HepG2 (cell line): Measurements from ENCODE around the gene SLC2A6. TPM values are rescaled to one million over a fixed set of nuclear protein-coding genes. Genes with fewer than 3 reads are reported as not detected.

Source experiments
- ATAC-seq: fragments of 200-7000 bp; cut with Tn5 transposase; 3 replicates; pipeline ENCODE4 v1.9.1; 2020; ENCODE audit warnings: mild to moderate bottlenecking, moderate library complexity
- BruUV-seq: library from RNA; stranded (reverse); fragments of 400-500 nt; replicated peaks from 2 replicates; lab custom pipeline; 2021; lab: Mats Ljungman, UMichigan
- CTCF ChIA-PET: fragments of 300-600 bp; formaldehyde crosslinking; extraction: SDS; loops from one replicate; lab custom pipeline; 2021; ENCODE audit warnings: low total read pairs, inconsistent platforms, low intra/inter-chr PET ratio; lab: Yijun Ruan, JAX
- POLR2A ChIA-PET: fragments of 350-600 bp; sonication (Branson Sonifier 250); formaldehyde crosslinking; loops from one replicate; lab custom pipeline; 2020; ENCODE audit warnings: antibody characterized with exemption, inconsistent platforms; lab: Yijun Ruan, JAX
- DNase-seq: peaks from one replicate; pipeline ENCODE4 v3.0.0-alpha.2; 2015; ENCODE audit warnings: low spot score
- FAIRE-seq: peaks from 3 replicates; lab custom pipeline; 2011; peaks lifted over from hg19 to GRCh38; lab: Jason Lieb, UNC
- H2AFZ ChIP-seq: one replicate; pipeline ENCODE4 v1.6.1; 2011; ENCODE audit warnings: low read length, inconsistent platforms
- H3K27ac ChIP-seq: fragments of 300-600 bp; 3 replicates; pipeline ENCODE4 v1.8.0; 2011; ENCODE audit warnings: mixed run types, mild to moderate bottlenecking, mixed read lengths, low read length, inconsistent platforms; ENCODE audit not compliant: insufficient read depth; ENCODE audit errors: extremely low read length
- H3K27me3 ChIP-seq, 2 experiments: fragments of 200-600 bp in 1 of 2; 2 replicates in 1 of 2; 3 replicates in 1 of 2; pipeline versions ENCODE4 v1.6.0 to v1.8.0; 2011; ENCODE audit warnings: low read length in 2 of 2, mild to moderate bottlenecking in 2 of 2, moderate library complexity in 2 of 2, inconsistent platforms in 1 of 2; ENCODE audit not compliant: insufficient read depth in 2 of 2, control insufficient read depth in 1 of 2
- H3K36me3 ChIP-seq, 2 experiments: fragments of 200-600 bp in 1 of 2; replicated peaks in 1 of 2; 2 replicates in 1 of 2; 3 replicates in 1 of 2; pipeline versions ENCODE4 v1.5.1 to v1.8.0; 2011; ENCODE audit warnings: low read length in 2 of 2, inconsistent platforms in 1 of 2; ENCODE audit not compliant: insufficient read depth in 2 of 2, control insufficient read depth in 1 of 2
- H3K4me1 ChIP-seq: 2 replicates; pipeline ENCODE4 v1.5.1; 2012; ENCODE audit warnings: low read length, inconsistent platforms; ENCODE audit not compliant: insufficient read depth
- H3K4me2 ChIP-seq: 2 replicates; pipeline ENCODE4 v1.6.0; 2011; ENCODE audit warnings: low read depth, low read length, inconsistent platforms
- H3K4me3 ChIP-seq, 3 experiments: fragments of 200-600 bp in 1 of 3; sonication (generic), shearing (Covaris generic) in 1 of 3; replicated peaks in 1 of 3; 2 replicates each; pipeline ENCODE4 v1.5.1; 2011 to 2016; ENCODE audit warnings: low read length in 3 of 3, inconsistent platforms in 2 of 3, low read depth in 2 of 3, mild to moderate bottlenecking in 2 of 3, control low read depth in 1 of 3, mixed read lengths in 1 of 3; ENCODE audit not compliant: insufficient read depth in 1 of 3
- H3K79me2 ChIP-seq: one replicate; pipeline ENCODE4 v1.6.1; 2011; ENCODE audit warnings: low read length, inconsistent platforms; ENCODE audit not compliant: insufficient read depth
- H3K9ac ChIP-seq: 2 replicates; pipeline ENCODE4 v1.6.0; 2011; ENCODE audit warnings: mild to moderate bottlenecking, low read depth, low read length, inconsistent platforms; ENCODE audit not compliant: insufficient read depth
- H3K9me3 ChIP-seq: 2 replicates; pipeline ENCODE4 v1.5.1; 2012; ENCODE audit warnings: mild to moderate bottlenecking, low read length
- H4K20me1 ChIP-seq: 2 replicates; pipeline ENCODE4 v1.6.0; 2011; ENCODE audit warnings: inconsistent platforms, mild to moderate bottlenecking, low read length, moderate library complexity; ENCODE audit not compliant: insufficient read depth
- NCOA2 ChIP-seq: sonication (generic); formaldehyde crosslinking; IDR thresholded peaks from 2 replicates; pipeline ENCODE4 v1.8.0; 2022; ENCODE audit warnings: inconsistent platforms
- SYNCRIP ChIP-seq: fragments of 200-400 bp; formaldehyde crosslinking; IDR thresholded peaks from 2 replicates; pipeline ENCODE4 v1.6.1; 2018; ENCODE audit warnings: mild to moderate bottlenecking, low read depth, low read length; ENCODE audit not compliant: insufficient read depth
- ZFYVE20 ChIP-seq: sonication (generic); formaldehyde crosslinking; IDR thresholded peaks from 2 replicates; pipeline ENCODE4 v1.8.0; 2023; ENCODE audit warnings: low read depth, mild to moderate bottlenecking, moderate library complexity, missing genetic modification reagents, borderline replicate concordance
- ZNF318 ChIP-seq: sonication (generic); formaldehyde crosslinking; IDR thresholded peaks from 2 replicates; pipeline ENCODE4 v1.4.0; 2020; ENCODE audit warnings: mild to moderate bottlenecking, missing genetic modification reagents
- ZNF557 ChIP-seq: sonication (generic); formaldehyde crosslinking; IDR thresholded peaks from 2 replicates; pipeline ENCODE4 v1.4.0; 2020; ENCODE audit warnings: missing genetic modification reagents
- ZUFSP ChIP-seq: sonication (generic); formaldehyde crosslinking; IDR thresholded peaks from 2 replicates; pipeline ENCODE4 v1.9.0; 2021; ENCODE audit warnings: missing genetic modification reagents, mild to moderate bottlenecking, borderline replicate concordance
- WGBS: methylation state at CpG from one replicate; pipeline ENCODE4 v1.1.6; 2017; ENCODE audit warnings: low lambda C conversion rate; 5-methylcytosine and 5-hydroxymethylcytosine counted together
- in situ Hi-C: cut with HindIII; loops from 2 replicates; pipeline ENCODE4 v1.10.0; 2017; ENCODE audit warnings: low pct_unique_long_range_greater_than_20kb; ENCODE audit not compliant: extremely low pct_ligation_motif_present
- intact Hi-C: fragments of 100-400 bp; cut with micrococcal nuclease; formaldehyde crosslinking; loops from one replicate; pipeline ENCODE4 v1.10.0; 2022; ENCODE audit not compliant: unreplicated experiment
- polyA plus RNA-seq, 8 experiments: library from polyadenylated mRNA; depleted of rRNA in 3 of 8; stranded (reverse) in 7 of 8; unstranded in 1 of 8; fragments of >200 nt; fragmentation: Illumina TruSeq in 4 of 8; extraction: Trizol in 4 of 8; gene quantifications; 2 replicates each; pipeline versions ENCODE4 v1.2.1 to v1.2.3, GENCODE V29; 2011 to 2016; ENCODE audit warnings: low read depth in 4 of 8, missing spikeins in 1 of 8, mixed read lengths in 1 of 8; ENCODE audit not compliant: insufficient read depth in 1 of 8
- total RNA-seq, 5 experiments: library from RNA; depleted of rRNA; stranded (reverse); fragments of >200 nt; fragmentation: Illumina TruSeq; extraction: Trizol; gene quantifications; 2 replicates each; pipeline ENCODE4 v1.2.3, GENCODE V29; 2016; ENCODE audit warnings: low read depth in 1 of 5
- TF ChIP-seq, protein P1 (sequence below): IDR thresholded peaks from 2 replicates; pipeline ENCODE4 v1.6.1; 2016; ENCODE audit warnings: low read depth, control low read depth
- TF ChIP-seq, protein P2 (sequence below): IDR thresholded peaks from 2 replicates; pipeline ENCODE4 v1.6.1; 2016; ENCODE audit warnings: low read depth, borderline replicate concordance

The SLC2A6 gene
- total and polyA plus RNA-seq, 2 of the 13 experiments (the other 11 are each of a cell fraction or from before 2014, with no cell fraction given): 4.1 to 15.0 TPM

- POLR2A ChIA-PET: no interaction called here
- 64% methylated on average over 7 of the region's 17 CpGs for WGBS
- H3K27me3 ChIP-seq: peaks cover 9 to 71% of the 10 kb centered on the region in 2 experiments; a peak in 4 of 5 replicates
- no peak for TF ChIP-seq ZUFSP (CRISPR knock-in tag)
- no peak for TF ChIP-seq ZNF557 (CRISPR knock-in tag)
- no peak for TF ChIP-seq ZFYVE20 (CRISPR knock-in tag)
- no peak for TF ChIP-seq ZNF318
- no peak for TF ChIP-seq NCOA2 (CRISPR knock-in tag)
- TF ChIP-seq, protein P1, sequence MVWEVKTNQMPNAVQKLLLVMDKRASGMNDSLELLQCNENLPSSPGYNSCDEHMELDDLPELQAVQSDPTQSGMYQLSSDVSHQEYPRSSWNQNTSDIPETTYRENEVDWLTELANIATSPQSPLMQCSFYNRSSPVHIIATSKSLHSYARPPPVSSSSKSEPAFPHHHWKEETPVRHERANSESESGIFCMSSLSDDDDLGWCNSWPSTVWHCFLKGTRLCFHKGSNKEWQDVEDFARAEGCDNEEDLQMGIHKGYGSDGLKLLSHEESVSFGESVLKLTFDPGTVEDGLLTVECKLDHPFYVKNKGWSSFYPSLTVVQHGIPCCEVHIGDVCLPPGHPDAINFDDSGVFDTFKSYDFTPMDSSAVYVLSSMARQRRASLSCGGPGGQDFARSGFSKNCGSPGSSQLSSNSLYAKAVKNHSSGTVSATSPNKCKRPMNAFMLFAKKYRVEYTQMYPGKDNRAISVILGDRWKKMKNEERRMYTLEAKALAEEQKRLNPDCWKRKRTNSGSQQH: no peak
- no peak for TF ChIP-seq SYNCRIP
- TF ChIP-seq, protein P2, sequence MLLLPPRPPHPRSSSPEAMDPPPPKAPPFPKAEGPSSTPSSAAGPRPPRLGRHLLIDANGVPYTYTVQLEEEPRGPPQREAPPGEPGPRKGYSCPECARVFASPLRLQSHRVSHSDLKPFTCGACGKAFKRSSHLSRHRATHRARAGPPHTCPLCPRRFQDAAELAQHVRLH (CRISPR knock-in tag): no peak
- no peak overlapping the region for H3K4me3 ChIP-seq
- no peaks in the 10 kb centered on the region for H4K20me1 ChIP-seq
- BruUV-seq: no TSS peak
- H3K27ac ChIP-seq: no peak overlapping the region
- no peak for FAIRE-seq
- peaks cover 29% of the 10 kb centered on the region for H3K4me1 ChIP-seq
- ATAC-seq: no peak
- no peaks in the 10 kb centered on the region for H3K36me3 ChIP-seq
- H3K4me2 ChIP-seq: no peak overlapping the region
- H3K79me2 ChIP-seq: no peaks in the 10 kb centered on the region
- intact Hi-C loops (no loop called here), in situ Hi-C loops (no loop called here)
- no peak overlapping the region for H2AFZ ChIP-seq
- CTCF ChIA-PET: no interaction called here
- H3K9ac ChIP-seq: no peak overlapping the region
- no peaks in the 10 kb centered on the region for H3K9me3 ChIP-seq
- DNase-seq: no peak
Measured at GRCh38 chr9:133515615-133516255, 36.8 kb upstream of the SLC2A6 start.
